Ovary (tissue), 3 donors: ENCODE data around the gene MAP3K9.

Experiments used
- EP300 ChIP-seq: sonication (generic); formaldehyde crosslinking; IDR thresholded peaks from one replicate; pipeline ENCODE4 v1.6.1; 2017; ENCODE audit warnings: antibody characterized with exemption
- POLR2A ChIP-seq: fragments of 450-650 bp; IDR thresholded peaks from one replicate; pipeline ENCODE4 v1.6.1; 2017; ENCODE audit warnings: antibody characterized with exemption, mild to moderate bottlenecking, moderate library complexity
- TF ChIP-seq, protein P1 (sequence below), 3 donors: fragments of 450-650 bp in 2 of 3; fragments of 200-600 bp in 1 of 3; IDR thresholded peaks; one replicate each; pipeline versions ENCODE4 v1.5.1 to v1.8.0; 2016 to 2022; ENCODE audit warnings: antibody characterized with exemption in 3 of 3, mild to moderate bottlenecking in 1 of 3
- donor health status: DM: no; HTN: no; CAD: no.

DNA sequence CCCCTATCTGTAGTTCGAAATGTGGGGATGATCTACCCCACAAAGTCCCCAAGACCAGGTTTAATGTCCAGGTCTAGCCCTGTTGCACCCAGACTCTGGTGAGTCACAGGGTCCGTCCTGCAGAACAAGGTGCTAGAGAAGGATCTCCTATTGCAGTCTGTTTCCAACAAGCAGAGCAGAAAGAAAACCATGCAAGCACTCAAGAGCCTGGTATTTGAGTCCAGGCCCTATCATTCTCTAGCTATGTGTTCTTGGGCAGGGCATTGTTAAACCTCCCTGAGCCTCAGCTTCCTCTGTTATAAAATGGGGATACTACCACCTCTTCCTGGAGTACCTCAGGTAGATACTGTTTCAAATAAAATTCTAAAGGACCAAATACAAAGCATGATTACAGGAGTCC lies 24.4 kb downstream of the MAP3K9 start:
- TF ChIP-seq POLR2A (no peak), EP300 (no peak)
- TF ChIP-seq, protein P1, sequence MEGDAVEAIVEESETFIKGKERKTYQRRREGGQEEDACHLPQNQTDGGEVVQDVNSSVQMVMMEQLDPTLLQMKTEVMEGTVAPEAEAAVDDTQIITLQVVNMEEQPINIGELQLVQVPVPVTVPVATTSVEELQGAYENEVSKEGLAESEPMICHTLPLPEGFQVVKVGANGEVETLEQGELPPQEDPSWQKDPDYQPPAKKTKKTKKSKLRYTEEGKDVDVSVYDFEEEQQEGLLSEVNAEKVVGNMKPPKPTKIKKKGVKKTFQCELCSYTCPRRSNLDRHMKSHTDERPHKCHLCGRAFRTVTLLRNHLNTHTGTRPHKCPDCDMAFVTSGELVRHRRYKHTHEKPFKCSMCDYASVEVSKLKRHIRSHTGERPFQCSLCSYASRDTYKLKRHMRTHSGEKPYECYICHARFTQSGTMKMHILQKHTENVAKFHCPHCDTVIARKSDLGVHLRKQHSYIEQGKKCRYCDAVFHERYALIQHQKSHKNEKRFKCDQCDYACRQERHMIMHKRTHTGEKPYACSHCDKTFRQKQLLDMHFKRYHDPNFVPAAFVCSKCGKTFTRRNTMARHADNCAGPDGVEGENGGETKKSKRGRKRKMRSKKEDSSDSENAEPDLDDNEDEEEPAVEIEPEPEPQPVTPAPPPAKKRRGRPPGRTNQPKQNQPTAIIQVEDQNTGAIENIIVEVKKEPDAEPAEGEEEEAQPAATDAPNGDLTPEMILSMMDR (IDR thresholded peaks at IDR 0.05), result no peak
